Lung (tissue), 12 donors: Measurements from ENCODE around the gene SPATA9. TPM values are rescaled to one million over a fixed set of nuclear protein-coding genes. Genes with fewer than 3 reads are reported as not detected.
"Not testable (repeated sequence)": the region's sequence is repeated elsewhere in the genome, so short reads cannot be mapped to it uniquely, and the experiment has no call there.

Experiments
- ATAC-seq: fragments of 200-7000 bp; cut with Tn5 transposase; one replicate; pipeline ENCODE4 v1.9.1; 2020; ENCODE audit warnings: moderate number of reproducible peaks; ENCODE audit not compliant: insufficient read depth, low FRiP score
- DNase-seq, 3 donors: peaks; one replicate each; pipeline ENCODE4 v3.0.0-alpha.2; 2013 to 2017
- H3K27ac ChIP-seq, 2 donors: one replicate each; pipeline ENCODE4 v1.5.1; 2013; ENCODE audit warnings: mild to moderate bottlenecking in 2 of 2, moderate library complexity in 2 of 2, control low read depth in 1 of 2, inconsistent platforms in 1 of 2, low read depth in 1 of 2, low read length in 1 of 2
- H3K27me3 ChIP-seq, 3 donors: one replicate each; pipeline ENCODE4 v1.5.1; 2013; ENCODE audit warnings: low read length in 2 of 3; ENCODE audit not compliant: control insufficient read depth in 3 of 3, insufficient read depth in 3 of 3
- H3K36me3 ChIP-seq, 4 donors: one replicate each; pipeline ENCODE4 v1.5.1; 2013; ENCODE audit warnings: low read length in 4 of 4, mild to moderate bottlenecking in 1 of 4, moderate library complexity in 1 of 4; ENCODE audit not compliant: control insufficient read depth in 4 of 4, insufficient read depth in 4 of 4
- H3K4me1 ChIP-seq, 5 donors: one replicate each; pipeline ENCODE4 v1.5.1; 2013; ENCODE audit warnings: low read length in 5 of 5, mild to moderate bottlenecking in 2 of 5, moderate library complexity in 1 of 5; ENCODE audit not compliant: control insufficient read depth in 5 of 5, insufficient read depth in 5 of 5
- H3K4me3 ChIP-seq: one replicate; pipeline ENCODE4 v1.5.1; 2013; ENCODE audit warnings: mild to moderate bottlenecking, control low read depth, moderate library complexity
- H3K9ac ChIP-seq, 2 donors: one replicate each; pipeline ENCODE4 v1.5.1; 2013; ENCODE audit warnings: low read length in 2 of 2, control low read depth in 1 of 2; ENCODE audit not compliant: insufficient read depth in 1 of 2
- H3K9me3 ChIP-seq, 4 donors: one replicate each; pipeline ENCODE4 v1.5.1; 2013; ENCODE audit warnings: low read length in 3 of 4, mild to moderate bottlenecking in 1 of 4, moderate library complexity in 1 of 4; ENCODE audit not compliant: control insufficient read depth in 4 of 4, insufficient read depth in 3 of 4
- CTCF ChIP-seq: IDR thresholded peaks from 2 replicates; pipeline ENCODE4 v1.5.1; 2012; ENCODE audit warnings: mild to moderate bottlenecking; ENCODE audit errors: control extremely low read depth, extremely low read depth
- WGBS, 2 donors: extraction: QIAGEN DNeasy Blood & Tissue Kit; methylation state at CpG; one replicate each; pipeline ENCODE4 v1.1.7; 2013; 5-methylcytosine and 5-hydroxymethylcytosine counted together
- polyA plus RNA-seq, 2 donors: library from polyadenylated mRNA; stranded (reverse); fragments of 200-250 nt; gene quantifications; one replicate each; pipeline ENCODE4 v1.2.1, GENCODE V29; 2013
- total RNA-seq, 2 donors: library from RNA; depleted of rRNA in 1 of 2; stranded (reverse); fragments of >200 nt in 1 of 2; gene quantifications; one replicate each; pipeline ENCODE4 v1.2.1, GENCODE V29; 2014 to 2021
- donor health status: control.
- donor health status: control.
- donor health status: Bipolar disorder and iron deficiency.
- donor health status: healthy.
- donor health status: DM: yes; HTN: yes; CAD: no.

SPATA9 gene
- total and polyA plus RNA-seq, 4 donors, result 0.31 to 0.77 (median 0.40) TPM; not detected in 1

- TF ChIP-seq CTCF, result no peak
- no peak for DNase-seq
- ATAC-seq, result no peak
- WGBS, 2 donors, result 68 to 77% methylated on average over 3 of the region's 3 CpGs
- H3K36me3 ChIP-seq, result no peaks in the 10 kb centered on the region
- no peak overlapping the region for H3K4me3 ChIP-seq
- H3K9me3 ChIP-seq, result peaks cover 0 to 3% (median 0%) of the 10 kb centered on the region in 4 donors
- H3K27me3 ChIP-seq, result no peaks in the 10 kb centered on the region
- no peaks in the 10 kb centered on the region for H3K4me1 ChIP-seq
- H3K9ac ChIP-seq, result no peak overlapping the region
- no peak overlapping the region for H3K27ac ChIP-seq
Observed at GRCh38 chr5:95638632-95639031, 44.2 kb downstream of the SPATA9 start.

- no peaks in the 10 kb centered on the region for H3K36me3 ChIP-seq
- H3K27me3 ChIP-seq, result no peaks in the 10 kb centered on the region
- DNase-seq (no peak), ATAC-seq (no peak)
- no peak overlapping the region for H3K27ac ChIP-seq
- H3K9me3 ChIP-seq, result no peaks in the 10 kb centered on the region
- WGBS, 2 donors, result 95 to 97% methylated on average over 3 of the region's 3 CpGs
- H3K4me1 ChIP-seq, result no peaks in the 10 kb centered on the region
- H3K9ac ChIP-seq, result no peak overlapping the region
- H3K4me3 ChIP-seq, result no peak overlapping the region
- TF ChIP-seq CTCF, result no peak
Observed at GRCh38 chr5:95634081-95634480, 48.7 kb downstream of the SPATA9 start.

- TF ChIP-seq CTCF, result no peak
- Histone ChIP-seq H3K36me3 (no peaks in the 10 kb centered on the region), H3K9ac (no peak overlapping the region), H3K9me3 (no peaks in the 10 kb centered on the region), H3K4me1 (no peaks in the 10 kb centered on the region), H3K27ac (no peak overlapping the region), H3K27me3 (no peaks in the 10 kb centered on the region), H3K4me3 (no peak overlapping the region)
- no peak for DNase-seq
- WGBS, 2 donors, result 95% methylated on average over 3 of the region's 3 CpGs
- no peak for ATAC-seq
Observed at GRCh38 chr5:95633671-95634070, 49.1 kb downstream of the SPATA9 start.

GRCh38 chr5:95632942-95633341, 49.8 kb downstream of the SPATA9 start:
- not testable (repeated sequence) for ATAC-seq

More at GRCh38 chr5:95632942-95633341, 49.8 kb downstream of the SPATA9 start:
- not testable (repeated sequence) for H3K9me3 ChIP-seq, H3K9ac ChIP-seq, H3K4me1 ChIP-seq, H3K4me3 ChIP-seq, H3K36me3 ChIP-seq, DNase-seq, H3K27me3 ChIP-seq, H3K27ac ChIP-seq
- WGBS, 2 donors, result 96% methylated on average over 2 of the region's 2 CpGs
